GM23338 (cell line): ENCODE results near the gene ALCAM. TPM values are rescaled to one million over a fixed set of nuclear protein-coding genes. Genes with fewer than 3 reads are reported as not detected.

Experiments
- ATAC-seq: fragments of 200-7000 bp; cut with Tn5 transposase; 3 replicates; pipeline ENCODE4 v1.9.1; 2020
- DNase-seq: peaks from one replicate; pipeline ENCODE4 v3.0.0-alpha.2; 2015; ENCODE audit warnings: low spot score
- H2AFZ ChIP-seq: fragments of 200-600 bp; sonication (generic); 2 replicates; pipeline ENCODE4 v1.8.0; 2016; ENCODE audit warnings: antibody characterized with exemption, mild to moderate bottlenecking, moderate library complexity
- H3F3A ChIP-seq: fragments of 200-600 bp; sonication (generic); replicated peaks from 2 replicates; pipeline ENCODE4 v1.8.0; 2017; ENCODE audit warnings: antibody characterized with exemption, mixed run types, low read depth
- H3K27ac ChIP-seq: fragments of 200-600 bp; sonication (generic); 2 replicates; pipeline ENCODE4 v1.6.1; 2016; ENCODE audit warnings: low read depth
- H3K27me3 ChIP-seq: fragments of 200-600 bp; sonication (generic); 2 replicates; pipeline ENCODE4 v1.8.0; 2016; ENCODE audit warnings: mild to moderate bottlenecking, mixed run types, moderate library complexity; ENCODE audit not compliant: insufficient read depth
- H3K36me3 ChIP-seq: fragments of 200-600 bp; sonication (generic); 2 replicates; pipeline ENCODE4 v1.8.0; 2016; ENCODE audit warnings: mild to moderate bottlenecking; ENCODE audit not compliant: insufficient read depth
- H3K4me1 ChIP-seq: fragments of 200-600 bp; sonication (generic); 2 replicates; pipeline ENCODE4 v1.8.0; 2016; ENCODE audit warnings: mild to moderate bottlenecking, moderate library complexity; ENCODE audit not compliant: insufficient read depth
- H3K4me2 ChIP-seq: fragments of 200-600 bp; sonication (generic); 2 replicates; pipeline ENCODE4 v1.7.1; 2017; ENCODE audit warnings: mixed run types
- H3K4me3 ChIP-seq: fragments of 200-600 bp; sonication (generic); 2 replicates; pipeline ENCODE4 v1.6.1; 2016; ENCODE audit warnings: mixed run types
- H3K79me2 ChIP-seq: fragments of 200-600 bp; sonication (generic); replicated peaks from 2 replicates; pipeline ENCODE4 v1.8.0; 2017; ENCODE audit warnings: mild to moderate bottlenecking; ENCODE audit not compliant: insufficient read depth
- H3K9me2 ChIP-seq: fragments of 200-600 bp; sonication (generic); 2 replicates; pipeline ENCODE4 v1.8.0; 2017; ENCODE audit not compliant: insufficient read depth
- H4K20me1 ChIP-seq: fragments of 200-600 bp; sonication (generic); replicated peaks from 2 replicates; pipeline ENCODE4 v1.8.0; 2017; ENCODE audit warnings: mild to moderate bottlenecking; ENCODE audit not compliant: insufficient read depth
- H3K27ac Mint-ChIP-seq: 2 replicates; pipeline ENCODE4 v1.8.0; 2020; ENCODE audit warnings: inconsistent platforms, mild to moderate bottlenecking, moderate library complexity, mixed read lengths
- H3K27me3 Mint-ChIP-seq: 3 replicates; pipeline ENCODE4 v1.8.0; 2022; ENCODE audit warnings: low read depth, mild to moderate bottlenecking, moderate library complexity, mixed read lengths, inconsistent platforms; ENCODE audit not compliant: insufficient read depth, poor library complexity
- H3K36me3 Mint-ChIP-seq: 3 replicates; pipeline ENCODE4 v1.8.0; 2021; ENCODE audit warnings: low read depth, mild to moderate bottlenecking, inconsistent platforms, moderate library complexity, mixed read lengths
- H3K4me1 Mint-ChIP-seq: 3 replicates; pipeline ENCODE4 v1.8.0; 2020; ENCODE audit warnings: mild to moderate bottlenecking, inconsistent platforms, mixed read lengths
- H3K4me3 Mint-ChIP-seq: 3 replicates; pipeline ENCODE4 v1.8.0; 2021; ENCODE audit warnings: moderate library complexity, mild to moderate bottlenecking, inconsistent platforms, mixed read lengths
- H3K9me3 Mint-ChIP-seq: 3 replicates; pipeline ENCODE4 v1.8.0; 2020; ENCODE audit warnings: moderate library complexity, mild to moderate bottlenecking, inconsistent platforms, mixed read lengths
- EZH2 ChIP-seq: fragments of 200-600 bp; sonication (generic); IDR thresholded peaks from one replicate; pipeline ENCODE4 v1.8.0; 2017; ENCODE audit warnings: antibody characterized with exemption, mild to moderate bottlenecking, low read depth; ENCODE audit not compliant: unreplicated experiment
- NANOG ChIP-seq: IDR thresholded peaks from 2 replicates; pipeline ENCODE4 v1.6.1; 2016; ENCODE audit warnings: antibody characterized with exemption, borderline replicate concordance
- POLR2AphosphoS5 ChIP-seq: IDR thresholded peaks from 2 replicates; pipeline ENCODE4 v1.6.1; 2016; ENCODE audit warnings: antibody characterized with exemption, low read depth
- STAT1 ChIP-seq: IDR thresholded peaks from one replicate; pipeline ENCODE4 v1.6.1; 2016; ENCODE audit warnings: antibody characterized with exemption; ENCODE audit not compliant: unreplicated experiment
- ZNF114 ChIP-seq: fragments of 250-450 bp; sonication (Bioruptor Pico); IDR thresholded peaks from 2 replicates; pipeline ENCODE4 v1.5.0; 2020; ENCODE audit warnings: mild to moderate bottlenecking, moderate library complexity
- ZNF331 ChIP-seq: fragments of 250-450 bp; sonication (Bioruptor Pico); IDR thresholded peaks from 2 replicates; pipeline ENCODE4 v1.5.0; 2020; ENCODE audit warnings: low read depth, mild to moderate bottlenecking, moderate library complexity
- polyA plus RNA-seq: library from polyadenylated mRNA; unstranded; fragments of >200 nt; fragmentation: Nextera tagmentation; extraction: Ambion mirVana; gene quantifications from 2 replicates; pipeline ENCODE4 v1.2.1, GENCODE V29; 2016
- total RNA-seq: library from RNA; depleted of rRNA; stranded (reverse); fragments of >200 nt; shearing (Covaris generic); gene quantifications from 2 replicates; pipeline ENCODE4 v1.2.3, GENCODE V29; 2014
- TF ChIP-seq, protein P1 (sequence below): fragments of 250-450 bp; sonication (Bioruptor Pico); IDR thresholded peaks from 2 replicates; pipeline ENCODE4 v1.5.0; 2020; ENCODE audit warnings: mild to moderate bottlenecking, moderate library complexity
- TF ChIP-seq, protein P2 (sequence below), 2 experiments: fragments of 200-600 bp in 1 of 2; sonication (generic) in 1 of 2; conservative IDR thresholded peaks; 2 replicates each; pipeline versions ENCODE4 v1.5.1 to v1.6.1; 2016 to 2017; ENCODE audit warnings: antibody characterized with exemption in 2 of 2, low read depth in 2 of 2, mild to moderate bottlenecking in 2 of 2, moderate library complexity in 1 of 2
- TF ChIP-seq, protein P3 (sequence below): IDR thresholded peaks from one replicate; pipeline ENCODE4 v1.6.1; 2018; ENCODE audit warnings: antibody characterized with exemption; ENCODE audit not compliant: unreplicated experiment

ALCAM gene
- total and polyA plus RNA-seq, 2 experiments from 2014 or later = 11.3 to 36.0 TPM

DNA sequence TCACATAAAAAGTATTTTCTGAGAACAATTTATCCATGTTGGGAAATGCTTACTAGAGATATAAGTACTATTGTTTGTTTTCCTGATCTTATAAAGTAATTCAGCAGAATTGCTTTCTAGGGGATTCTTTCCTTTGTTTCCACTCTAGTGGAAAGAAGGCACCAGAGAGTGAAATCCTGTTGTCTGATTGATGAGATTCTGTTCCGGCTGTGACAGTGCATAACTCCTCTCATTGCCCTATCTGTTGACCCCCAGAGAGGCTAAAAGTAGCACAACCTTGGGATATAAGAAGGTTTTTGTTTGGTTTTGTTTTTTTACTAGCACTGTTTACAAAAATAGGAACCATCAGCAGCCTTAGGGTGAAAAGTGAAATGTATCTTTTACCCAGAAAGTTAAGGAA, 114.1 kb downstream of the ALCAM start:
- Histone ChIP-seq H4K20me1 (no peaks in the 10 kb centered on the region), H3K27me3 (no peaks in the 10 kb centered on the region), H3K4me3 (no peak overlapping the region), H3K4me2 (no peak overlapping the region), H3F3A (no peaks in the 10 kb centered on the region), H3K27ac (no peak overlapping the region), H3K4me1 (no peaks in the 10 kb centered on the region), H3K79me2 (no peaks in the 10 kb centered on the region), H3K36me3 (no peaks in the 10 kb centered on the region), H3K9me2 (no peaks in the 10 kb centered on the region), H2AFZ (no peak overlapping the region)
- H3K4me1 Mint-ChIP-seq = peaks cover 5% of the 10 kb centered on the region; the same call in 2 of the 3 replicates
- H3K9me3 Mint-ChIP-seq = peaks cover 18% of the 10 kb centered on the region
- no peak for TF ChIP-seq ZNF114
- TF ChIP-seq, protein P1, sequence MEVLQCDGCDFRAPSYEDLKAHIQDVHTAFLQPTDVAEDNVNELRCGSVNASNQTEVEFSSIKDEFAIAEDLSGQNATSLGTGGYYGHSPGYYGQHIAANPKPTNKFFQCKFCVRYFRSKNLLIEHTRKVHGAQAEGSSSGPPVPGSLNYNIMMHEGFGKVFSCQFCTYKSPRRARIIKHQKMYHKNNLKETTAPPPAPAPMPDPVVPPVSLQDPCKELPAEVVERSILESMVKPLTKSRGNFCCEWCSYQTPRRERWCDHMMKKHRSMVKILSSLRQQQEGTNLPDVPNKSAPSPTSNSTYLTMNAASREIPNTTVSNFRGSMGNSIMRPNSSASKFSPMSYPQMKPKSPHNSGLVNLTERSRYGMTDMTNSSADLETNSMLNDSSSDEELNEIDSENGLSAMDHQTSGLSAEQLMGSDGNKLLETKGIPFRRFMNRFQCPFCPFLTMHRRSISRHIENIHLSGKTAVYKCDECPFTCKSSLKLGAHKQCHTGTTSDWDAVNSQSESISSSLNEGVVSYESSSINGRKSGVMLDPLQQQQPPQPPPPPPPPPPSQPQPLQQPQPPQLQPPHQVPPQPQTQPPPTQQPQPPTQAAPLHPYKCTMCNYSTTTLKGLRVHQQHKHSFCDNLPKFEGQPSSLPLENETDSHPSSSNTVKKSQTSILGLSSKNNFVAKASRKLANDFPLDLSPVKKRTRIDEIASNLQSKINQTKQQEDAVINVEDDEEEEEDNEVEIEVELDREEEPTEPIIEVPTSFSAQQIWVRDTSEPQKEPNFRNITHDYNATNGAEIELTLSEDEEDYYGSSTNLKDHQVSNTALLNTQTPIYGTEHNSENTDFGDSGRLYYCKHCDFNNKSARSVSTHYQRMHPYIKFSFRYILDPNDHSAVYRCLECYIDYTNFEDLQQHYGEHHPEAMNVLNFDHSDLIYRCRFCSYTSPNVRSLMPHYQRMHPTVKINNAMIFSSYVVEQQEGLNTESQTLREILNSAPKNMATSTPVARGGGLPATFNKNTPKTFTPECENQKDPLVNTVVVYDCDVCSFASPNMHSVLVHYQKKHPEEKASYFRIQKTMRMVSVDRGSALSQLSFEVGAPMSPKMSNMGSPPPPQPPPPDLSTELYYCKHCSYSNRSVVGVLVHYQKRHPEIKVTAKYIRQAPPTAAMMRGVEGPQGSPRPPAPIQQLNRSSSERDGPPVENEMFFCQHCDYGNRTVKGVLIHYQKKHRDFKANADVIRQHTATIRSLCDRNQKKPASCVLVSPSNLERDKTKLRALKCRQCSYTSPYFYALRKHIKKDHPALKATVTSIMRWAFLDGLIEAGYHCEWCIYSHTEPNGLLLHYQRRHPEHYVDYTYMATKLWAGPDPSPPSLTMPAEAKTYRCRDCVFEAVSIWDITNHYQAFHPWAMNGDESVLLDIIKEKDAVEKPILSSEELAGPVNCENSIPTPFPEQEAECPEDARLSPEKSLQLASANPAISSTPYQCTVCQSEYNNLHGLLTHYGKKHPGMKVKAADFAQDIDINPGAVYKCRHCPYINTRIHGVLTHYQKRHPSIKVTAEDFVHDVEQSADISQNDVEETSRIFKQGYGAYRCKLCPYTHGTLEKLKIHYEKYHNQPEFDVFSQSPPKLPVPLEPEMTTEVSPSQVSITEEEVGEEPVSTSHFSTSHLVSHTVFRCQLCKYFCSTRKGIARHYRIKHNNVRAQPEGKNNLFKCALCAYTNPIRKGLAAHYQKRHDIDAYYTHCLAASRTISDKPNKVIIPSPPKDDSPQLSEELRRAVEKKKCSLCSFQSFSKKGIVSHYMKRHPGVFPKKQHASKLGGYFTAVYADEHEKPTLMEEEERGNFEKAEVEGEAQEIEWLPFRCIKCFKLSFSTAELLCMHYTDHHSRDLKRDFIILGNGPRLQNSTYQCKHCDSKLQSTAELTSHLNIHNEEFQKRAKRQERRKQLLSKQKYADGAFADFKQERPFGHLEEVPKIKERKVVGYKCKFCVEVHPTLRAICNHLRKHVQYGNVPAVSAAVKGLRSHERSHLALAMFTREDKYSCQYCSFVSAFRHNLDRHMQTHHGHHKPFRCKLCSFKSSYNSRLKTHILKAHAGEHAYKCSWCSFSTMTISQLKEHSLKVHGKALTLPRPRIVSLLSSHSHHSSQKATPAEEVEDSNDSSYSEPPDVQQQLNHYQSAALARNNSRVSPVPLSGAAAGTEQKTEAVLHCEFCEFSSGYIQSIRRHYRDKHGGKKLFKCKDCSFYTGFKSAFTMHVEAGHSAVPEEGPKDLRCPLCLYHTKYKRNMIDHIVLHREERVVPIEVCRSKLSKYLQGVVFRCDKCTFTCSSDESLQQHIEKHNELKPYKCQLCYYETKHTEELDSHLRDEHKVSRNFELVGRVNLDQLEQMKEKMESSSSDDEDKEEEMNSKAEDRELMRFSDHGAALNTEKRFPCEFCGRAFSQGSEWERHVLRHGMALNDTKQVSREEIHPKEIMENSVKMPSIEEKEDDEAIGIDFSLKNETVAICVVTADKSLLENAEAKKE (CRISPR knock-in tag) = no peak
- TF ChIP-seq EZH2 = no peak
- no peak for TF ChIP-seq NANOG
- no peak for TF ChIP-seq STAT1
- TF ChIP-seq, protein P2, sequence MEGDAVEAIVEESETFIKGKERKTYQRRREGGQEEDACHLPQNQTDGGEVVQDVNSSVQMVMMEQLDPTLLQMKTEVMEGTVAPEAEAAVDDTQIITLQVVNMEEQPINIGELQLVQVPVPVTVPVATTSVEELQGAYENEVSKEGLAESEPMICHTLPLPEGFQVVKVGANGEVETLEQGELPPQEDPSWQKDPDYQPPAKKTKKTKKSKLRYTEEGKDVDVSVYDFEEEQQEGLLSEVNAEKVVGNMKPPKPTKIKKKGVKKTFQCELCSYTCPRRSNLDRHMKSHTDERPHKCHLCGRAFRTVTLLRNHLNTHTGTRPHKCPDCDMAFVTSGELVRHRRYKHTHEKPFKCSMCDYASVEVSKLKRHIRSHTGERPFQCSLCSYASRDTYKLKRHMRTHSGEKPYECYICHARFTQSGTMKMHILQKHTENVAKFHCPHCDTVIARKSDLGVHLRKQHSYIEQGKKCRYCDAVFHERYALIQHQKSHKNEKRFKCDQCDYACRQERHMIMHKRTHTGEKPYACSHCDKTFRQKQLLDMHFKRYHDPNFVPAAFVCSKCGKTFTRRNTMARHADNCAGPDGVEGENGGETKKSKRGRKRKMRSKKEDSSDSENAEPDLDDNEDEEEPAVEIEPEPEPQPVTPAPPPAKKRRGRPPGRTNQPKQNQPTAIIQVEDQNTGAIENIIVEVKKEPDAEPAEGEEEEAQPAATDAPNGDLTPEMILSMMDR (conservative IDR thresholded peaks at IDR 0.05; ENCODE audit: low read depth in 2 of 2) = no peak
- TF ChIP-seq, protein P3, sequence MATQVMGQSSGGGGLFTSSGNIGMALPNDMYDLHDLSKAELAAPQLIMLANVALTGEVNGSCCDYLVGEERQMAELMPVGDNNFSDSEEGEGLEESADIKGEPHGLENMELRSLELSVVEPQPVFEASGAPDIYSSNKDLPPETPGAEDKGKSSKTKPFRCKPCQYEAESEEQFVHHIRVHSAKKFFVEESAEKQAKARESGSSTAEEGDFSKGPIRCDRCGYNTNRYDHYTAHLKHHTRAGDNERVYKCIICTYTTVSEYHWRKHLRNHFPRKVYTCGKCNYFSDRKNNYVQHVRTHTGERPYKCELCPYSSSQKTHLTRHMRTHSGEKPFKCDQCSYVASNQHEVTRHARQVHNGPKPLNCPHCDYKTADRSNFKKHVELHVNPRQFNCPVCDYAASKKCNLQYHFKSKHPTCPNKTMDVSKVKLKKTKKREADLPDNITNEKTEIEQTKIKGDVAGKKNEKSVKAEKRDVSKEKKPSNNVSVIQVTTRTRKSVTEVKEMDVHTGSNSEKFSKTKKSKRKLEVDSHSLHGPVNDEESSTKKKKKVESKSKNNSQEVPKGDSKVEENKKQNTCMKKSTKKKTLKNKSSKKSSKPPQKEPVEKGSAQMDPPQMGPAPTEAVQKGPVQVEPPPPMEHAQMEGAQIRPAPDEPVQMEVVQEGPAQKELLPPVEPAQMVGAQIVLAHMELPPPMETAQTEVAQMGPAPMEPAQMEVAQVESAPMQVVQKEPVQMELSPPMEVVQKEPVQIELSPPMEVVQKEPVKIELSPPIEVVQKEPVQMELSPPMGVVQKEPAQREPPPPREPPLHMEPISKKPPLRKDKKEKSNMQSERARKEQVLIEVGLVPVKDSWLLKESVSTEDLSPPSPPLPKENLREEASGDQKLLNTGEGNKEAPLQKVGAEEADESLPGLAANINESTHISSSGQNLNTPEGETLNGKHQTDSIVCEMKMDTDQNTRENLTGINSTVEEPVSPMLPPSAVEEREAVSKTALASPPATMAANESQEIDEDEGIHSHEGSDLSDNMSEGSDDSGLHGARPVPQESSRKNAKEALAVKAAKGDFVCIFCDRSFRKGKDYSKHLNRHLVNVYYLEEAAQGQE = no peak
- no peak for TF ChIP-seq ZNF331 (CRISPR knock-in tag)
- no peak for TF ChIP-seq POLR2AphosphoS5
- no peak overlapping the region for H3K4me3 Mint-ChIP-seq
- DNase-seq (no peak), ATAC-seq (no peak)
- H3K27ac Mint-ChIP-seq = no peak overlapping the region; the same call in 1 of the 2 replicates
- H3K36me3 Mint-ChIP-seq = peaks cover 18% of the 10 kb centered on the region; the same call in 2 of the 3 replicates
- peaks cover 6% of the 10 kb centered on the region for H3K27me3 Mint-ChIP-seq
